Measurements from ENCODE around the gene IGSF10.
A peak's percentile ranks its signal among the peaks of the same experiment; 100 is the strongest.

IGSF10 gene

DNA sequence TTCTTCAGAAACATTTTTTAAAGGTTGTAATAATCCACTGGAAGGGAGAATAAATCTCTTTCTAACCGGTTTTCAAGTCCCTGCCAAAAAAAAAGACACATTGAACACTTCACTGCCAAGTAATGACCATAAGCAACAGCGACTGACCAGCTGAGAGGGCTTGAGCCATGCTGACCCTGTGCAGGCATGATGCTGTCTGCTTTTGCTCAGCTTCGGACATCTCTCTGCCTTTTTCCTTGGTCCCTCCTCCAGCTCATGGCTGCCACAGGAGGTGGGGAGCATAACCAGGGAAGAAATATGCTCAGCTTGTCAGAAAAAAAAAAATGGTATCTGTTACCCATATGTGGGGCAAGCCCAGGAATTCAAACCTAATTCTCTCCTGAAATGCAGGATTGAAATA lies 1.5 kb downstream of the IGSF10 start:
- no peak for DNase-seq

- no peak for DNase-seq
Observed at GRCh38 chr3:151456065-151456464, 4.8 kb downstream of the IGSF10 start.

DNA sequence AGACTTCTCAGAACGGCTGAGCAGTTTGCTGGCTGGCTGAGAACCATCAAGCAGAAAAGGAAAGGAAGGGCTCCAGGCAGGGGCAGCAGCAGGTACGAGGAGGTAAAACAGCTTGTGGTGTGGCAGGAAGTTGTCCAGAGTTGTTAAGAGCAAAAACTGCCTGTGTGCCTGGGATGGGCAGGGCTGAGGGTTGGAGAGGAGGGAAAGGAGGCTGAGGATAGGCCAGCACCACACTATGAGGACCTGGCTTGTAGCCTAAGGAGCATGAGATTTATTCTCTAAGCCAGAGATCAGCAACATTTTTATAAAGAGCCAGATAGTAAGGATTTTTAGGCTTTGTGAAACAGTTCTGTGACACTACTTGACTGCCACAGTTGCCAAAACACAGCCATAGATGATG lies 8.0 kb downstream of the IGSF10 start:
- no peak for DNase-seq

- no peak for DNase-seq
Observed at GRCh38 chr3:151452368-151452767, 8.5 kb downstream of the IGSF10 start.

- DNase-seq = no peak
Observed at GRCh38 chr3:151446002-151446340, 14.9 kb downstream of the IGSF10 start.

- DNase-seq = no peak
Observed at GRCh38 chr3:151445273-151446001, 15.4 kb downstream of the IGSF10 start.

- DNase-seq = no peak
Observed at GRCh38 chr3:151443583-151443982, 17.3 kb downstream of the IGSF10 start.

- no peak for DNase-seq
Observed at GRCh38 chr3:151440940-151441339, 19.9 kb downstream of the IGSF10 start.

- peak; percentile 49 for DNase-seq
Observed at GRCh38 chr3:151439652-151440125, 21.2 kb downstream of the IGSF10 start.

DNA sequence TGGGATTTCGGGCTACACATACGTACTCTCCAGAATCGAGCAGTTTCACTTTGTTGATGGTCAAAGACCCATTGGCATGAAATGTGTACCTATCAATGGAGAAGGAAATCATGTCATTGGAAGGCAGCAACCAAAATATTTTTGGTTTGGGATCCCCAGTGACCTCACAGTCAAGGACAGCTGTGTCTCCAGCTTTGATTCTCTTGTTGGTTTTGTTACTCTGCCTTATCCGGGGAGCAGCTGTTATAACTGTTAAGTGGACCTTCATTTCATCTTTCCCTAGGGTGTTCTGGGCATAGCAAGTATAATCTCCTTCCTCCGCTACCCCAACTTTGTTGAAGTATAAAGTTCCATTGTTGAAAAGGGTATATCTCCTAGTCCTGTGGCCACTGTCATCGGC lies 23.0 kb downstream of the IGSF10 start:
- no peak for DNase-seq

DNA sequence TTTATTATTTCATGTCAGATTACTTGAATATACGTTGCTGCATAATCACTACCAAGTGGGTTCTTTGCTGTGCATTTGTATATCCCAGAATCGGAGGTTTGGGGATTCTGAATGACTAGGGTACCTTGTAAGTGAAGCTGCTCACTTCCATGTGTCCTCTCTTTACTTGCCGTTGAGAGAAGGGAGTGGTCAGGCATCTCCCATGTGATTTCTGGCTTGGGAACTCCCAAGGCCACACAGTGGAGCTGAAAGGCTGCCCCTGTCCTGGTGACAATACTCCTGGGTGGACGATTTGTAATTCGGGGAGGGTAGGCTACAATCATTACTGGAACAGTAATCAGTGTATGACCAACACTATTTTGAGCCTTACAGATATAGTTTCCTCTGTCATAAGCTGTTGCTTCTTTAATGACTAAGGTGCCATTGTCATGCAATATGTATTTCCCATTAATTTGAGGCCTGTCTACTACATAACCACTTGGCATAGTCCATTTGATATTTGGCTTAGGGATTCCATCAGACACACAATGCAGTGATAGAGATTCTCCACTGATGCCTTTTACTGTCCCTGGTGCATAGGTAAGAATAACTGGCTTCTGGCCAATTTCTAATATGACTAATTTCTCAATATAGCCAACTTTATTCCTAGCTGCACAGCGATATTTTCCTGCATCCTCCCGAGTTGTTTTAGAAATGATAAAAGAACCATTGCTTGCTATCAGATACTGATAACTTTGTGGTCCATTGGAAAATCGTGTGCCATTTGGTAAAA lies 24.0 kb downstream of the IGSF10 start:
- no peak for DNase-seq

GRCh38 chr3:151434151-151434890 lies 26.5 kb downstream of the IGSF10 start:
- DNase-seq = no peak

- no peak for DNase-seq
Observed at GRCh38 chr3:151432616-151433372, 28.1 kb downstream of the IGSF10 start.

GRCh38 chr3:151431940-151432339 lies 28.9 kb downstream of the IGSF10 start:
- no peak for DNase-seq

DNA sequence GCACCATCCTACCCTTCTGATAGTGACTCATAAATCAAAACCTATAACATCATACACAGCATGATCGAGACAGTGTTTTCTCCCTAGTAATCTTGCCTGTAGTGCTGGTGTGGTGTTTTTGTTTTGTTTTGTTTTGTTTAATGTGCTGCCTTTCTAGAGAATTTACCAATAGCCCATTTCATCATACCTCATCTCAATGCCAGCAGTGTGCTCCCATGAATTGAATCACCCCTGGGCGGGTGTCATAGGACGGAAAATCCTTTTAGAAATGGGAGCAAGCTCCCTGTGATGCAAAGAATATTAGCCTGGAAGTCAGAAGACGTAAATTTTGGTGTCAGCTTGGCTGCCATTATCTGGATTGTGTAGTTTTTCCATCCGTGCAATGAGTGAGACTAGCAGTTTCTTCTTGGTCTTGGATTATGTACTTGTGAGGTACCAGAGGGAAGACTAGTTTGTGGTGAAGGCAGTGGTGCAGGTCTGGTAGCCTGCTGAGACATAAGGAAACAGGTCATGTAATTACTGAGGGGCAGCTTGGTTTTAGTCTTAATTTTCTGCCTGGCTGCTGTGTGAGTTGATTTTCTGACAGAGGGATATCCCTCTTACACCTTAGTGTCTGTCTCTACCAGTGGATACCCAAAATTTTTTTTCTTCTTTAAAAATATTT lies 29.9 kb downstream of the IGSF10 start:
- DNase-seq = no peak

- no peak for DNase-seq
Observed at GRCh38 chr3:151428386-151428785, 32.5 kb downstream of the IGSF10 start.

- no peak for DNase-seq
Observed at GRCh38 chr3:151426341-151426657, 34.6 kb downstream of the IGSF10 start.

DNA sequence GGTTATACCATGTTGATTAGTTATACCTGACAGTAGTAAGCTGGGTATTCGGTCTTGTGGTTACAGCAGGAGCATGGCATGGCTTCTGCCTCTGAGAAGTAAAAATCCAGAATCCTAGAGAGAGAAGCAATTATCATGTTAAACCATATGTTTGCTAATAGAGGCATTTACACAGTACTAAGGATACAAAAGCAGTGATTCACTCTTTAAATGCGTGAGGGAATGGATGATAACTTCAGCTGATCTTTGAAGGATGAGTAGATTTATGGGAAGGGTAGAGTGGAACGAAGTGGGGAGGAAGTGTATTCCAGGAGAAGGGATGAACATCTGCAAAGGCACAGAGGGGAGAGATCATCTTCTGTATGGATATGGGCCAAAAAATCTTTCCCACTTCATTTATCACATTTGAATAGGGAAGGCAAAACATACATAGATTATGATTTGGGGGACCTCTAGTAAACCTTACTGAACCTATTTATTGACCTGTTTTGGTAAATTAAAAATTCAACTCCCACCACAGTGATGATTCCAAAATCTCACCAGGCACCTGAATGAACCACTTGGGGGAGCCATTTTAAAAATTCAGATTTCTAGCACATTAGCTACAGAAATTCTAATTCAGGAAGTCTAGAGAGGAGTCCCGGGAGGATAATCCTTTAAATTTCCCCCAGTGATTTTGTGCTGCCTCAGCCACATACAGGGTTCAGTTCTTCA lies 35.1 kb downstream of the IGSF10 start:
- DNase-seq = no peak

DNA sequence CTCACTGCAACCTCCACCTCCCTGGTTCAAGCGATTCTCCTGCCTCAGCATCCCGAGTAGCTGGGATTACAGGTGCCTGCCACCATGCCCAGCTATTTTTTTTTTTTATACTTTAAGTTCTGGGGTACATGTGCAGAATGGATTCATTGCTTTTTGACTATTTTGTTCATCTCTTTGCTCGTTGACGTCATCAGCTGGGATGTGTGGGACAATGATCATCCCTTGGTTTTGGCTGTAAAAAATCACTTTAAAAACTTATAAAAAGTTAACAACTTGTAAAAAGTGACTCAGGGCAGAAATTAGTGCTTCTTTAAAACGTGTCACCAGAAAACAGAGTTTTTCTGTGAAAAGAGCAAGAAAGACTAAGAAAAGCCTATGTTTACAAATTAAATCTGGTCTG lies 37.8 kb downstream of the IGSF10 start:
- DNase-seq = no peak

DNA sequence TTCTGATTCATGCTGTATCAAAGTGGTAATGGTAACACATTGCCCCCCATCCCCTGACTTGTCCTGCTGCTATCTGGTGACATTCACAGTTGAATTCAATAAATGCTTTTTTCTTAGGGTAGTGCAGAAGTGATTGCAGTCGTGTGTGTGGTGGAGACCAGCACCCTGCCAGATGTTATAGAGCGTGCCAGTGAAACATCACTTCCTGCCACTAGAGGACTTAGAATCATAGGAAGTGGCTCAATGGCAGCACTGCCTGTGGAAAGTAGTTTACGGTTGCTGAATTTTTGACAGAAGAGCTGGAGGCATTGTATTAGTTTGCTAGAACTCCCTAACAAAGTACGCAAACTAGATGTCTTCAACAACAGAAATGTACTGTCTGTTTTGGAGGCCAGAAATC lies 38.9 kb downstream of the IGSF10 start:
- no peak for DNase-seq

DNA sequence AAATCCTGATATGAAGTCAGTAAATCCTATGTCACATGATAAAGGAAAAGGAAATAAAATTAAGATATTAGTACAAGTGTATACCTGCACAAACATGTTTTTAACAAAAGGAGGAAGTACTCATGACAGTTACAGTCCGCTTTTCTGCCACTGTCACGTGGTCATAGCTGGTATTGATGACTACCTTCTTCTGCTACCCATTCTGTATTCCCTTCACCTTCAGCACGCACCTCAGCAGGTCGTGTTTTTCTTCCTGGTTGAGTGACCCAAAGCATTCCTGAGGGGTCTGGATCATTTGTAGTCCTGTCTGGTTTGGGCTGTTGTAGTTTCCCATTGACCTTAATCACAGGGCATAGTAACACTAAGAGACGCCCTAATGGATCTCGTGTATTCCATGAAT lies 41.1 kb downstream of the IGSF10 start:
- no peak for DNase-seq

DNA sequence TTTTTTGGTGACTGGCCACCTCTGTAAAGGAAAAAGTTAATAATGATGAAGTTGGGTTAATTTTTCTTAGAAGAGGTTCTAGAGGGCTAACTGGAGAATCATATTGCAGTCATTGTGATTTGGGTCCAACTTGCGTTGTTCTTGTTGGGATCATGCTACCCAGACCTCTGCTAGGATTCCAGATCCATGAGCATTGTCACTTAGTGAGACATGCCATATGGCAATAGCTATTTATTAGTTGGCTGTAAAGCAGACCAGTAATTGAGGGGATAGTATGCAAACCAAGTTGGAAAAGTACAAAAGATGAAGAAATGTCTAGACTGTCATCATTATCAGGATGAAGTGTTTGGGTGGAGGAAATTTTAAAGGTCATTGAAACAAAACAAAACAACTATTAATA lies 45.6 kb downstream of the IGSF10 start:
- no peak for DNase-seq

Measured in NCI-H1105 (cell line).